Thyroid gland (tissue), 4 donors: ENCODE data around the gene GNG13.

Experiments
- POLR2A ChIP-seq, 2 donors: fragments of 450-650 bp; IDR thresholded peaks; one replicate each; pipeline ENCODE4 v1.6.1; 2017; ENCODE audit warnings: antibody characterized with exemption in 2 of 2, mild to moderate bottlenecking in 2 of 2, moderate library complexity in 1 of 2
- TF ChIP-seq, protein P1 (sequence below), 6 experiments: fragments of 200-600 bp in 3 of 6; fragments of 450-650 bp in 3 of 6; sonication (generic) in 3 of 6; IDR thresholded peaks; one replicate each; pipeline ENCODE4 v1.5.1; 2016 to 2019; ENCODE audit warnings: antibody characterized with exemption in 6 of 6, mild to moderate bottlenecking in 2 of 6, inconsistent platforms in 1 of 6, moderate library complexity in 1 of 6

DNA sequence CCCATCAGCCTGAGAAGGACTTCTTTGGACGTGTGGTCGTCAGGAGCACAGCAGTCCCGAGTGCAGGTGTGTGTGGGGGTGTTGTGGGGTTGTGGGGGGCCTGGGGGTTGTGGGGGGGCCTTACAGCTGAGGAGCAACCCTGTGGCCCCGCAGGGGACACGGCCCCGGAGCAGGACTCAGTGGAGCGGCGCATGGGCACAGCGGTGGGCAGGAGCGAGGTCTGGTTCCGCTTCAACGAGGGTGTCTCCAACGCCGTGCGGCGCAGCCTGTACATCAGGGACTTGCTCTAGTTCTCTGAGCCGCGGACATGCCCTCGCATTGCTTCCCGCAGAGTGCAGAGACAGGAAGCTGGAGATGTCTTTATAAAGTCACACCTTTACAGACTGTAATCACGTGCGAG, 2.8 kb downstream of the GNG13 start:
- TF ChIP-seq POLR2A (IDR thresholded peaks at IDR 0.05), result no peak
- TF ChIP-seq, protein P1, sequence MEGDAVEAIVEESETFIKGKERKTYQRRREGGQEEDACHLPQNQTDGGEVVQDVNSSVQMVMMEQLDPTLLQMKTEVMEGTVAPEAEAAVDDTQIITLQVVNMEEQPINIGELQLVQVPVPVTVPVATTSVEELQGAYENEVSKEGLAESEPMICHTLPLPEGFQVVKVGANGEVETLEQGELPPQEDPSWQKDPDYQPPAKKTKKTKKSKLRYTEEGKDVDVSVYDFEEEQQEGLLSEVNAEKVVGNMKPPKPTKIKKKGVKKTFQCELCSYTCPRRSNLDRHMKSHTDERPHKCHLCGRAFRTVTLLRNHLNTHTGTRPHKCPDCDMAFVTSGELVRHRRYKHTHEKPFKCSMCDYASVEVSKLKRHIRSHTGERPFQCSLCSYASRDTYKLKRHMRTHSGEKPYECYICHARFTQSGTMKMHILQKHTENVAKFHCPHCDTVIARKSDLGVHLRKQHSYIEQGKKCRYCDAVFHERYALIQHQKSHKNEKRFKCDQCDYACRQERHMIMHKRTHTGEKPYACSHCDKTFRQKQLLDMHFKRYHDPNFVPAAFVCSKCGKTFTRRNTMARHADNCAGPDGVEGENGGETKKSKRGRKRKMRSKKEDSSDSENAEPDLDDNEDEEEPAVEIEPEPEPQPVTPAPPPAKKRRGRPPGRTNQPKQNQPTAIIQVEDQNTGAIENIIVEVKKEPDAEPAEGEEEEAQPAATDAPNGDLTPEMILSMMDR (IDR thresholded peaks at IDR 0.05), result no peak
